ENCODE measurements around the gene SSTR4.

Gene SSTR4

DNA sequence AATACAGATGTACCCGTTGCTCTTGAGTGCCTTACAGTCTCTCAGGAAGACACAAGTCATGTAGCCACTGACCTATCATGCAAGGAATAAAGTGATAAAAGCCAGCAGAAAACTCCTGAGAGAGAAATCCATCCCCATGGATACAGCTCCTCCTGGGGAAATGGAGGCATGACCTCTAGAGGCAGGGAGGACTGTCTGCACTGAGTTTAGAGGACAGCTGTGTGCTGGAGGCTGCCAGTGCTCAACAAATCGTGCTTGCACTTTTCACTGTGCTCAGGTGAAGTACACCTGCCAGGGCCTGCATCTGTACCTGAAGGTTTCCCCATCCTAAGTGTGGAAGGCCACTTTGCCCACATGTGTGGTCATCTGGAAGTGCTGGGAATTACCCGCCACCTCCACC, 38.9 kb downstream of the SSTR4 start:
- H3K27ac ChIP-seq = no peak overlapping the region
- no peak for TF ChIP-seq ZFX (IDR thresholded peaks at IDR 0.05; ENCODE audit: borderline replicate concordance)

DNA sequence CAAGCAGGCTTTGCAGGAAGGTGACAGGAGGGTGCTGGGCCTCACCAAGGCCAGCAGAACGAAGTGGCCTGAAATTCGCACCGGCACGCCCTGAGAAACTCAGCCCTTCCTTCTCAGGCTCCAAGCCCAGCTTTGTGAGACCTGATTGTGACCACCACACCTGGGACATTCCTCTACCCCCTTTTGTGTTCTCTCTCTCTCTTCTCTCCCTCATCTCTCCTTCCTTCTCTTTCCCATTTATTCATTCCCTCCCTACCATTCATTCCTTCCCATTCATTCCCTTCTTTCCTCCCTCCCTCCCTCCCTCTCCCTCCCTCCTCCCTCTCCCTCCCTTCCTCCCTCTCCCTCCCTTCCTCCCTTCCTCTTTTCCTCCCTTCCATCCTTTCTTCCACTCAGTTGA, 42.2 kb downstream of the SSTR4 start:
- H3K27ac ChIP-seq = no peak overlapping the region
- TF ChIP-seq CTCF (IDR thresholded peaks at IDR 0.05) (no peak), ZFX (IDR thresholded peaks at IDR 0.05; ENCODE audit: borderline replicate concordance) (no peak)

- TF ChIP-seq CTCF (IDR thresholded peaks at IDR 0.05) = no peak
Measured at GRCh38 chr20:23078351-23079015, 43.4 kb downstream of the SSTR4 start.

GRCh38 chr20:23079016-23079351, 43.9 kb downstream of the SSTR4 start:
- H3K27ac ChIP-seq = no peak overlapping the region
- TF ChIP-seq CTCF (IDR thresholded peaks at IDR 0.05) (peak; percentile 64), ZFX (IDR thresholded peaks at IDR 0.05; ENCODE audit: borderline replicate concordance) (no peak)

More at GRCh38 chr20:23078351-23079015, 43.4 kb downstream of the SSTR4 start:
- H3K27ac ChIP-seq = no peak overlapping the region

DNA sequence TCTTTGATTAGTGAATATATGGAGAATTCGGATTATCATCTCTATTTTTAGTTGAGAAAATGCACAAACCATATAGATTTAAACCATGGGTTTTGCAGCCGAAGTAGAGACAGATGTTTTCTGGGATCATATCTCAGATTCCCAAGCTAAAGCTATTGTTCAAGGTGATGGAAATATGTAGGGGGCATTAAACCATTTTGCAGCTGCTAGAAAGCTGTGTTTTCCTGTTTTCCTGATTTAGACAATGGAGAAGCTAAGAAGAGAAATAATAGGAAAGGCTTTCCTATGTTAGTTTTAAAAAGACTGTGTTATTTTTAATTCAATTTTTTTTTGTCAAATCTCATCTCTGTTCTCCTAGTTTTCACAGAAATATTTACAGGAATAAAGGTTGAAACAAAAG, 44.8 kb downstream of the SSTR4 start:
- TF ChIP-seq ZFX (IDR thresholded peaks at IDR 0.05; ENCODE audit: borderline replicate concordance) (no peak), CTCF (IDR thresholded peaks at IDR 0.05) (no peak)

GRCh38 chr20:23080521-23080920, 45.4 kb downstream of the SSTR4 start:
- no peak overlapping the region for H3K27ac ChIP-seq
- TF ChIP-seq CTCF (IDR thresholded peaks at IDR 0.05) (no peak), ZFX (IDR thresholded peaks at IDR 0.05; ENCODE audit: borderline replicate concordance) (no peak)

More for the DNA sequence above, 44.8 kb downstream of the SSTR4 start:
- H3K27ac ChIP-seq = no peak overlapping the region

DNA sequence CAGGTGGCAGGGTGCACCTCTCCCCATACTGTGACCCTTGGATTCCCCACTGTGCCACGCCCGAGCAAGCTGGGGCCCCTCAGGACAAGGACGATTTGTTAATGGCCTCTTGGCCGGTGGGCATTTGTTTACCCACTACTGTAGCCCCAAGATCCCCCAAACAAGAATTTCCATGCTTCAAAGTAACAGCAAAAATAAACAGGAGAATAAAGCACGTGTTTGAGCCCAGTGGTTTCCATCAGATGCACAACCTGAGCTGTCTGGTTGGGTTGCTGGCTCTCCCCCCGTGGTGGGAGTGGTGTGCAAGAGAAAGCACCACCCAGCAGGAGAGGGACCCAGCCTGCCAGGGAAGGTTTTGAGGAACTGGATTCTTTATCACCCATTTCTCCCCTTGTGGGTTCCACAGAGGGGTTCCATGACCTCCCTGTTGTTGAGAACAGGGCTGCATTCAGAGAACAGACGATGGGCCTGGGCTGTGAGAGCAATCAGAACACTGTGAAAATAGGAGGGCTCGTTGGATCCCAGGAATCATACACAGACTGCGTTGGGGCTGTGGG, 46.2 kb downstream of the SSTR4 start:
- no peak for TF ChIP-seq CTCF (IDR thresholded peaks at IDR 0.05)
- TF ChIP-seq ZFX (IDR thresholded peaks at IDR 0.05; ENCODE audit: borderline replicate concordance) = no peak

More for the DNA sequence above, 46.2 kb downstream of the SSTR4 start:
- H3K27ac ChIP-seq = no peak overlapping the region
